ENCODE measurements around the gene CYBC1.
"Not testable (repeated sequence)": the region's sequence is repeated elsewhere in the genome, so short reads cannot be mapped to it uniquely, and the experiment has no call there.

The CYBC1 gene

GRCh38 chr17:82424001-82424862 lies 26.3 kb downstream of the CYBC1 start:
- no peaks in the 10 kb centered on the region for H3K9me3 ChIP-seq (replicated peaks; ENCODE audit: low read length)
- no peaks in the 10 kb centered on the region for H3K4me1 ChIP-seq (ENCODE audit: control insufficient read depth, insufficient read depth, low read length)
- no peaks in the 10 kb centered on the region for H3K36me3 ChIP-seq (ENCODE audit: insufficient read depth, low read length)
- H3K27me3 ChIP-seq (ENCODE audit: control insufficient read depth, insufficient read depth, low read length), result no peaks in the 10 kb centered on the region
- no peak overlapping the region for H3K4me3 ChIP-seq (ENCODE audit: low read length)
- no peak overlapping the region for H3K9ac ChIP-seq (ENCODE audit: low read depth, low read length)
- no peak overlapping the region for H3K4me2 ChIP-seq (ENCODE audit: low read length)

GRCh38 chr17:82419540-82419939 lies 31.0 kb downstream of the CYBC1 start:
- no peaks in the 10 kb centered on the region for H3K9me3 ChIP-seq (replicated peaks; ENCODE audit: low read length)
- H3K4me1 ChIP-seq (ENCODE audit: control insufficient read depth, insufficient read depth, low read length), result peaks cover 5% of the 10 kb centered on the region
- H3K4me2 ChIP-seq (ENCODE audit: low read length), result peak overlapping the region; percentile 91
- no peaks in the 10 kb centered on the region for H3K36me3 ChIP-seq (ENCODE audit: insufficient read depth, low read length)
- peak overlapping the region; percentile 93 for H3K9ac ChIP-seq (ENCODE audit: low read depth, low read length)
- no peaks in the 10 kb centered on the region for H3K27me3 ChIP-seq (ENCODE audit: control insufficient read depth, insufficient read depth, low read length)
- no peak overlapping the region for H3K4me3 ChIP-seq (ENCODE audit: low read length)

DNA sequence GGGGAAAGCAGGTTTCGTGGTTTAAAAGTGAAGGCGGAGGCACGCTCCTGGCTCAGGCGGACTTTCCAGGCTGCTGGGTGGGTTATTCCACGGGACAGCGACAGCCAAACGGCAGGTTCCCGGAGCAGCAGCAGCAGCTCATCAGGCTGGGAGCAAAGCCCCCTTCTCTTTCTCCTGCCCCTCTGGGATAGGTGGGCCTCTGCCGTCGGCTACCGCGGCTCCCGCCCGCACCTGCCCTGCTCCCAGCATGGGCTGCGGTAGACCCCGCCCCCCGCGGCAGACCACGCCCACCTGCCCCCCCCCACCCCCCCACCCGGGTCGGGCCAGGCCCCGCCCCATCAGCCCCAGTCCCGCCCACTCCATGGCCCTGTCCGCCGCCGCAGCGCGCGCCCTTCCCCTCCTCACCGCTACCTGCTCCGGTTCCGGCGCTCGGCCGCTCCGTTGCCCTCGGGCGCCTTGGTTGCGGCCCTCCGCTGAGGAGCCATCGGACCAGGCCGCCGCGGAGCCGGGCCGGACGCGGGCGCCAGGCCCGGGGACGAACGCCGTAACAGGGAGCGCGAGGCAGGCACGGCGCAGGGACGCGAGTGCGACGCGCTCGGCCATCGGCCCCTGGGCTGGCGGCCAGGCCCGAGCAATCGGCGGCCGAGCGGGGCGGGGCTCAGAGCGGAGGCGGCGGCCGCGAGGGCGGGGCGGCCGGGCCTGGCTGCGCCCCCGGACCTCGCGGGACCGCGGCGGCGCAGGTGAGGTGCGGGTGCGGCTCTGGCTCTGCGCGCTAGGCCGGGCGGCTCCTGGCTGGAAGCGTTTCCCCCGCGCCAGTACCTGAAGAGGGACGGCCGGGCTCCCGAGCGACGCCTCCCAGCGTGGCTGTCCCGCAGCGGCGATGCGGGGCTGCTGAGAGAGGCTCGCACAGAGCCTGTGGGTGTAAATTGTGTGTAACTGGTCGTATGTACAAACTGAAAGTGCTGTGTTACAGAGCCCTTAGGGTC lies 32.3 kb downstream of the CYBC1 start, which contains the start of the genes HEXD and OGFOD3:
HEXD (plus strand) TSS at position 347 of the 986 bp plus-strand sequence. CDS start 1,453 bp downstream, outside the sequence.
OGFOD3 (minus strand) TSS at position 586 of the 986 bp plus-strand sequence; CDS start at position 485, 101 bp downstream.
- H3K36me3 ChIP-seq (ENCODE audit: insufficient read depth, low read length), result no peaks in the 10 kb centered on the region
- H3K4me3 ChIP-seq (ENCODE audit: low read length), result peak within 1 kb of the TSS; percentile 100
- no peaks in the 10 kb centered on the region for H3K9me3 ChIP-seq (replicated peaks; ENCODE audit: low read length)
- H3K4me1 ChIP-seq (ENCODE audit: control insufficient read depth, insufficient read depth, low read length), result peaks cover 5% of the 10 kb centered on the region
- H3K9ac ChIP-seq (ENCODE audit: low read depth, low read length), result peak within 1 kb of the TSS; percentile 93
- H3K4me2 ChIP-seq (ENCODE audit: low read length), result peak within 1 kb of the TSS; percentile 91
- no peaks in the 10 kb centered on the region for H3K27me3 ChIP-seq (ENCODE audit: control insufficient read depth, insufficient read depth, low read length)

DNA sequence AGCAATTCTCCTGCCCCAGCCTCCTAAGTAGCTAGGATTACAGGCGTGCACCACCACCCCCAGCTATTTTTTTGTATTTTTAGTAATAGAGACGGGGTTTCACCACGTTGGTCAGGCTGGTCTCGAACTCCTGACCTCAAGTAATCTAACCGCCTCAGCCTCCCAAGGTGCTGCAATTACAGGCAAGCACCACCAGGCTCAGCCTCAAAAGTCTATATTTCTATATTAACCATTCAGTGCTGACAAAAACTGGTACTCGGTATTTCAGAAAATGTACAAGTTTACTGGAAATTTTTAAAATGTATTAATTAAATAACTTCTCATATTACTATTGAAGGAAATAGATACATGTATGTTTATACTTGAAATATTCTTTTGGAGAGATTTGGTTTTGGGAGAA lies 33.8 kb downstream of the CYBC1 start:
- H3K27me3 ChIP-seq (ENCODE audit: control insufficient read depth, insufficient read depth, low read length), result no peaks in the 10 kb centered on the region
- no peak overlapping the region for H3K9ac ChIP-seq (ENCODE audit: low read depth, low read length)
- no peaks in the 10 kb centered on the region for H3K9me3 ChIP-seq (replicated peaks; ENCODE audit: low read length)
- H3K36me3 ChIP-seq (ENCODE audit: insufficient read depth, low read length), result no peaks in the 10 kb centered on the region
- H3K4me2 ChIP-seq (ENCODE audit: low read length), result no peak overlapping the region
- H3K4me1 ChIP-seq (ENCODE audit: control insufficient read depth, insufficient read depth, low read length), result peaks cover 5% of the 10 kb centered on the region
- no peak overlapping the region for H3K4me3 ChIP-seq (ENCODE audit: low read length)

GRCh38 chr17:82416264-82416663 lies 34.3 kb downstream of the CYBC1 start:
- H3K4me3 ChIP-seq (ENCODE audit: low read length), result no peak overlapping the region
- H3K9me3 ChIP-seq (replicated peaks; ENCODE audit: low read length), result no peaks in the 10 kb centered on the region
- H3K36me3 ChIP-seq (ENCODE audit: insufficient read depth, low read length), result no peaks in the 10 kb centered on the region
- no peaks in the 10 kb centered on the region for H3K27me3 ChIP-seq (ENCODE audit: control insufficient read depth, insufficient read depth, low read length)
- no peak overlapping the region for H3K9ac ChIP-seq (ENCODE audit: low read depth, low read length)
- H3K4me1 ChIP-seq (ENCODE audit: control insufficient read depth, insufficient read depth, low read length), result peaks cover 5% of the 10 kb centered on the region
- H3K4me2 ChIP-seq (ENCODE audit: low read length), result no peak overlapping the region

DNA sequence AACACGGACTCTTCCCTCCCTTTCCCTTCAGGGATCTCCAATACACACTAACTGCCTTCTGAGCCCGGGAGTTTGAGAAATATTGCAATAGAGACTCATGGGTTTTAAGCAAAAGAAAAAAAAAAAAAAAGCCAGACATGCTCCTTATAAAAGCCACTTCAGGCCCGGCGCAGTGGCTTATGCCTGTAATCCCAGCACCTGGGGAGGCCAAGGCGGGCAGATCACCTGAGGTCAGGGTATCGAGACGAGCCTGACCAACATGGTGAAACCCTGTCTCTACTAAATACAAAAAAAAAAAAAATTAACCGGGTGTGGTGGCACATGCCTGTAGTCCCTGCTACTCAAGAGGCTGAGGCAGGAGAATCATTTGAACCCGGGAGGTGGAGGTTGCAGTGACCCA lies 34.8 kb downstream of the CYBC1 start:
- no peak overlapping the region for H3K9ac ChIP-seq (ENCODE audit: low read depth, low read length)

GRCh38 chr17:82415336-82415735 lies 35.2 kb downstream of the CYBC1 start:
- peaks cover 5% of the 10 kb centered on the region for H3K4me1 ChIP-seq (ENCODE audit: control insufficient read depth, insufficient read depth, low read length)
- no peaks in the 10 kb centered on the region for H3K9me3 ChIP-seq (replicated peaks; ENCODE audit: low read length)
- no peak overlapping the region for H3K4me3 ChIP-seq (ENCODE audit: low read length)
- no peak overlapping the region for H3K4me2 ChIP-seq (ENCODE audit: low read length)
- no peaks in the 10 kb centered on the region for H3K36me3 ChIP-seq (ENCODE audit: insufficient read depth, low read length)
- H3K27me3 ChIP-seq (ENCODE audit: control insufficient read depth, insufficient read depth, low read length), result no peaks in the 10 kb centered on the region
- no peak overlapping the region for H3K9ac ChIP-seq (ENCODE audit: low read depth, low read length)

More for the DNA sequence above, 34.8 kb downstream of the CYBC1 start:
- H3K4me1 ChIP-seq (ENCODE audit: control insufficient read depth, insufficient read depth, low read length), result peaks cover 5% of the 10 kb centered on the region
- H3K9me3 ChIP-seq (replicated peaks; ENCODE audit: low read length), result no peaks in the 10 kb centered on the region
- no peak overlapping the region for H3K4me2 ChIP-seq (ENCODE audit: low read length)
- no peaks in the 10 kb centered on the region for H3K36me3 ChIP-seq (ENCODE audit: insufficient read depth, low read length)
- no peak overlapping the region for H3K4me3 ChIP-seq (ENCODE audit: low read length)
- no peaks in the 10 kb centered on the region for H3K27me3 ChIP-seq (ENCODE audit: control insufficient read depth, insufficient read depth, low read length)

- no peaks in the 10 kb centered on the region for H3K9me3 ChIP-seq (replicated peaks; ENCODE audit: low read length)
- H3K4me3 ChIP-seq (ENCODE audit: low read length), result no peak overlapping the region
- H3K9ac ChIP-seq (ENCODE audit: low read depth, low read length), result no peak overlapping the region
- H3K4me1 ChIP-seq (ENCODE audit: control insufficient read depth, insufficient read depth, low read length), result peaks cover 5% of the 10 kb centered on the region
- H3K36me3 ChIP-seq (ENCODE audit: insufficient read depth, low read length), result no peaks in the 10 kb centered on the region
- no peaks in the 10 kb centered on the region for H3K27me3 ChIP-seq (ENCODE audit: control insufficient read depth, insufficient read depth, low read length)
- peak overlapping the region; percentile 76 for H3K4me2 ChIP-seq (ENCODE audit: low read length)
Measured at GRCh38 chr17:82414548-82415281, 35.8 kb downstream of the CYBC1 start.

DNA sequence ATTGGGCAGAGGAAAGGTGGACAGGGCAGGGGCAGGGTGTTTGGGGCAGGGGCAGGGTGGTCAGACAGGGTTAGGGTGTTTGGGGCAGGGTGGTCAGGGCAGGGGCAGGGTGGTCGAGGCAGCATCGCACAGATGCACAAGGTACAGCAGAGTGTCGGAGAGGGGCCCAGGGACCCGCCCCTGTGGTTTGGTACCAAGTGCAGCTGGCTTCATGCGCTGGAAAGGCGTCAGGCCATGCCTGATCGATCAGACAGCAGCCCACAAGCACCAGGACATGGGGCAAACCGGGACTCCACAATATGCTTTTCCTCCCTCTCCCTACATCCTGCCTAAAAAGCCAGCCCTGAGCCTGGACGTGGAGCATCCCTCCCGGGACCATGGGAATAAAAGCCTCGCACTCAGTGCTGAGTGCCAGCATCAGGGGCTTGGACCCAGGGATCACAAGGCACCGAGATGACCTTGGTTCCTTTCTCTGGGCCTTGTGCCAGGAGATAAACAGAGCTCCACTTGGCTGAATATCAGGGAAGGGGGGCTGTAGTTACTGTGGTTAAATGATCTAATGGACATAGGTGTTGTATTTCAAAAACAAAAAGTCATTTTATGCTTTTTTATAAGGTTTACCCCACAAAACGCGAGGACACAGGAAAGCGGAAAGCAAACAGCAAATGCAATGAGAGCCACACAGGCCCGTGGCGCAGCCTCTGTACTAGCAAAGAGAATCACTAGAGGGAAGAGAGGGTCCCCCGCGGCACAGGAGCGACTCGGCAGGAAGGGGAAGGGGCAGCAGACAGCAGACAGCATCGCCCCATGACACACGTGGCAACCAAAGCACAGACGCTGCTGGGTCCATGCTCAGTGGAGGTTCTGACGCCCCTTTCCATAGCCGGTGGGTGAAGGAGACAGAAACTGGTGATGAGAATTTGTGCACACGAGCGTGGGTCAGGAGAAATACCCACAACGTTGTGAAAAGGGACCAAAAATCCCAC lies 37.7 kb downstream of the CYBC1 start:
- no peak overlapping the region for H3K9ac ChIP-seq (ENCODE audit: low read depth, low read length)
- H3K4me1 ChIP-seq (ENCODE audit: control insufficient read depth, insufficient read depth, low read length), result peaks cover 15% of the 10 kb centered on the region
- H3K9me3 ChIP-seq (replicated peaks; ENCODE audit: low read length), result no peaks in the 10 kb centered on the region
- no peaks in the 10 kb centered on the region for H3K36me3 ChIP-seq (ENCODE audit: insufficient read depth, low read length)
- no peak overlapping the region for H3K4me2 ChIP-seq (ENCODE audit: low read length)
- H3K4me3 ChIP-seq (ENCODE audit: low read length), result no peak overlapping the region
- H3K27me3 ChIP-seq (ENCODE audit: control insufficient read depth, insufficient read depth, low read length), result no peaks in the 10 kb centered on the region

DNA sequence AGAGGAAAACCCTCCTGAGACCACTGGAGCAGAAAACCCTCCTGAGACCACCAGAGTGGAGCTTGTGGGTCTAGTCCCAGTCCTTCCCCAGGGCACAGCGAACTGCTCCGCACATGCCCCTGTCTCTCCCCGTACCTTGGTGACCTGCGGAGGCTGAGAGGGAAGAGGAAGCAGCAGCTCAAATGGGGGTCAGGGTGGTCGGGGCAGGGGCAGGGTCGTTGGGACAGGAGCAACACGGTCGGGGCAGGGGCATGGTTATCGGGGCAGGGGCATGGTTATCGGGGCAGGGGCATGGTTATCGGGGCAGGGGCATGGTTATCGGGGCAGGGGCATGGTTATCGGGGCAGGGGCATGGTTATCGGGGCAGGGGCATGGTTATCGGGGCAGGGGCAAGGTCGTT lies 38.5 kb downstream of the CYBC1 start:
- H3K9me3 ChIP-seq (replicated peaks; ENCODE audit: low read length); H3K36me3 ChIP-seq (ENCODE audit: insufficient read depth, low read length); H3K27me3 ChIP-seq (ENCODE audit: control insufficient read depth, insufficient read depth, low read length); H3K9ac ChIP-seq (ENCODE audit: low read depth, low read length); H3K4me3 ChIP-seq (ENCODE audit: low read length); H3K4me2 ChIP-seq (ENCODE audit: low read length): not testable (repeated sequence)
- peaks cover 19% of the 10 kb centered on the region for H3K4me1 ChIP-seq (ENCODE audit: control insufficient read depth, insufficient read depth, low read length)

All from skeletal muscle satellite cell (primary cell).